Mesenchymal stem cell (in vitro differentiated cells and primary cell): ENCODE results near the gene ZBTB47.

Experiments
- DNase-seq: peaks from one replicate; pipeline ENCODE4 v3.0.0-alpha.2; 2013
- H2AFZ ChIP-seq: one replicate; pipeline ENCODE4 v1.6.1; 2013; ENCODE audit warnings: low read depth, mild to moderate bottlenecking, control low read depth, inconsistent platforms, low read length, moderate library complexity
- H2AK5ac ChIP-seq: 2 replicates; pipeline ENCODE4 v1.6.1; 2013; ENCODE audit warnings: low read length, moderate library complexity, mild to moderate bottlenecking, inconsistent platforms; ENCODE audit not compliant: severe bottlenecking
- H2BK120ac ChIP-seq: one replicate; pipeline ENCODE4 v1.6.1; 2013; ENCODE audit warnings: low read depth, mild to moderate bottlenecking, inconsistent platforms, low read length, moderate library complexity
- H2BK12ac ChIP-seq, 2 experiments: one replicate each; pipeline ENCODE4 v1.6.1; 2013; ENCODE audit warnings: inconsistent platforms in 2 of 2, low read length in 2 of 2, mild to moderate bottlenecking in 2 of 2, moderate library complexity in 2 of 2, control low read depth in 1 of 2
- H2BK15ac ChIP-seq: one replicate; pipeline ENCODE4 v1.6.1; 2013; ENCODE audit warnings: mild to moderate bottlenecking, low read depth, inconsistent platforms; ENCODE audit not compliant: poor library complexity, severe bottlenecking
- H2BK5ac ChIP-seq: 2 replicates; pipeline ENCODE4 v1.6.1; 2013; ENCODE audit warnings: low read depth, mild to moderate bottlenecking, low read length, control low read depth, inconsistent platforms; ENCODE audit not compliant: poor library complexity, severe bottlenecking
- H3K14ac ChIP-seq, 2 experiments: one replicate each; pipeline ENCODE4 v1.6.1; 2013; ENCODE audit warnings: inconsistent platforms in 2 of 2, low read length in 2 of 2, control low read depth in 1 of 2, mild to moderate bottlenecking in 1 of 2, moderate library complexity in 1 of 2
- H3K18ac ChIP-seq, 2 experiments: one replicate each; pipeline ENCODE4 v1.6.1; 2013; ENCODE audit warnings: inconsistent platforms in 2 of 2, low read length in 2 of 2, control low read depth in 1 of 2, low read depth in 1 of 2, mild to moderate bottlenecking in 1 of 2
- H3K23ac ChIP-seq, 2 experiments: one replicate each; pipeline ENCODE4 v1.6.1; 2013; ENCODE audit warnings: inconsistent platforms in 2 of 2, low read length in 2 of 2, mild to moderate bottlenecking in 2 of 2, moderate library complexity in 2 of 2, control low read depth in 1 of 2
- H3K27ac ChIP-seq: 2 replicates; pipeline ENCODE4 v1.5.1; 2013; ENCODE audit warnings: mild to moderate bottlenecking, moderate library complexity, low read length, control low read depth, inconsistent platforms; ENCODE audit not compliant: poor library complexity, severe bottlenecking
- H3K27me3 ChIP-seq, 2 experiments: 2 replicates each; pipeline versions ENCODE4 v1.6.1 to v1.7.0; 2013; ENCODE audit warnings: low read length in 2 of 2, mild to moderate bottlenecking in 2 of 2, moderate library complexity in 2 of 2, control low read depth in 1 of 2, inconsistent platforms in 1 of 2; ENCODE audit not compliant: control insufficient read depth in 1 of 2, insufficient read depth in 1 of 2
- H3K36me3 ChIP-seq, 2 experiments: 2 replicates each; pipeline versions ENCODE4 v1.6.1 to v1.7.0; 2013; ENCODE audit warnings: low read length in 2 of 2, control low read depth in 1 of 2, inconsistent platforms in 1 of 2, low read depth in 1 of 2, mild to moderate bottlenecking in 1 of 2; ENCODE audit not compliant: insufficient read depth in 2 of 2, control insufficient read depth in 1 of 2
- H3K4ac ChIP-seq, 2 experiments: one replicate each; pipeline ENCODE4 v1.6.1; 2013; ENCODE audit warnings: inconsistent platforms in 2 of 2, low read length in 2 of 2, mild to moderate bottlenecking in 2 of 2, moderate library complexity in 2 of 2, control low read depth in 1 of 2, low read depth in 1 of 2
- H3K4me1 ChIP-seq: 2 replicates; pipeline ENCODE4 v1.6.1; 2013; ENCODE audit warnings: low read depth, low read length, control low read depth; ENCODE audit not compliant: control insufficient read depth, insufficient read depth
- H3K4me2 ChIP-seq: 2 replicates; pipeline ENCODE4 v1.6.1; 2013; ENCODE audit warnings: low read length, mild to moderate bottlenecking, inconsistent platforms; ENCODE audit not compliant: poor library complexity, severe bottlenecking
- H3K4me3 ChIP-seq, 2 experiments: 2 replicates each; pipeline versions ENCODE4 v1.5.1 to v1.7.0; 2013; ENCODE audit warnings: low read length in 2 of 2, mild to moderate bottlenecking in 2 of 2, control low read depth in 1 of 2, low read depth in 1 of 2; ENCODE audit not compliant: insufficient read depth in 1 of 2
- H3K79me1 ChIP-seq: replicated peaks from 2 replicates; pipeline ENCODE4 v1.6.1; 2013; ENCODE audit warnings: mild to moderate bottlenecking, control low read depth, low read length, inconsistent platforms; ENCODE audit not compliant: poor library complexity, severe bottlenecking
- H3K9ac ChIP-seq: 2 replicates; pipeline ENCODE4 v1.7.0; 2013; ENCODE audit warnings: mild to moderate bottlenecking, low read length, moderate library complexity
- H3K9me3 ChIP-seq: 2 replicates; pipeline ENCODE4 v1.7.0; 2013; ENCODE audit warnings: mild to moderate bottlenecking, low read length; ENCODE audit not compliant: control insufficient read depth
- H4K8ac ChIP-seq: one replicate; pipeline ENCODE4 v1.6.1; 2013; ENCODE audit warnings: inconsistent platforms, mild to moderate bottlenecking, low read length, moderate library complexity
- H4K91ac ChIP-seq: one replicate; pipeline ENCODE4 v1.6.1; 2013; ENCODE audit warnings: mild to moderate bottlenecking, low read length, inconsistent platforms
- WGBS: methylation state at CpG from one replicate; pipeline ENCODE4 v1.1.7; 2013; ENCODE audit warnings: mixed read lengths; 5-methylcytosine and 5-hydroxymethylcytosine counted together

Gene ZBTB47

GRCh38 chr3:42663581-42664437, 10.3 kb downstream of the ZBTB47 start:
- Histone ChIP-seq H3K4me2 (no peak overlapping the region), H3K27me3 (peaks cover 0 to 7% of the 10 kb centered on the region in 2 experiments), H2AK5ac (no peak overlapping the region), H2BK120ac (no peak overlapping the region), H2BK12ac (no peak overlapping the region), H2BK15ac (no peak overlapping the region), H3K9ac (no peak overlapping the region), H3K27ac (no peak overlapping the region), H2AFZ (no peak overlapping the region), H3K9me3 (no peaks in the 10 kb centered on the region), H3K36me3 (peaks cover 28 to 63% of the 10 kb centered on the region in 2 experiments), H4K8ac (no peak overlapping the region), H3K18ac (no peak overlapping the region), H3K4me1 (peaks cover 14% of the 10 kb centered on the region), H2BK5ac (no peak overlapping the region), H3K4me3 (no peak overlapping the region), H3K23ac (no peak overlapping the region), H3K79me1 (peaks cover 8% of the 10 kb centered on the region), H3K4ac (no peak overlapping the region), H4K91ac (no peak overlapping the region), H3K14ac (no peak overlapping the region)
- no peak for DNase-seq
- WGBS = 96% methylated on average over 38 of the region's 38 CpGs

GRCh38 chr3:42664438-42664803, 10.9 kb downstream of the ZBTB47 start:
- no peak overlapping the region for H4K8ac ChIP-seq
- H2BK120ac ChIP-seq = no peak overlapping the region
- peaks cover 8% of the 10 kb centered on the region for H3K79me1 ChIP-seq
- no peak overlapping the region for H3K27ac ChIP-seq
- H2BK5ac ChIP-seq = no peak overlapping the region
- no peak overlapping the region for H3K9ac ChIP-seq
- WGBS = 95% methylated on average over 13 of the region's 19 CpGs
- no peaks in the 10 kb centered on the region for H3K9me3 ChIP-seq
- H3K27me3 ChIP-seq = peaks cover 0 to 7% of the 10 kb centered on the region in 2 experiments
- H3K4me2 ChIP-seq = no peak overlapping the region
- H2AFZ ChIP-seq = no peak overlapping the region
- H3K14ac ChIP-seq = no peak overlapping the region
- H3K36me3 ChIP-seq = peaks cover 24 to 57% of the 10 kb centered on the region in 2 experiments
- no peak overlapping the region for H2BK12ac ChIP-seq
- no peak overlapping the region for H2AK5ac ChIP-seq
- peaks cover 14% of the 10 kb centered on the region for H3K4me1 ChIP-seq
- no peak overlapping the region for H2BK15ac ChIP-seq
- DNase-seq = no peak
- no peak overlapping the region for H3K23ac ChIP-seq
- H3K4me3 ChIP-seq = no peak overlapping the region
- H3K4ac ChIP-seq = no peak overlapping the region
- no peak overlapping the region for H3K18ac ChIP-seq
- no peak overlapping the region for H4K91ac ChIP-seq

- H4K91ac ChIP-seq = no peak overlapping the region
- no peak overlapping the region for H3K9ac ChIP-seq
- no peak overlapping the region for H2BK120ac ChIP-seq
- H3K14ac ChIP-seq = no peak overlapping the region
- H3K18ac ChIP-seq = no peak overlapping the region
- H3K27me3 ChIP-seq = peaks cover 8 to 15% of the 10 kb centered on the region in 2 experiments
- DNase-seq = no peak
- 93% methylated on average over 15 of the region's 15 CpGs for WGBS
- H2AK5ac ChIP-seq = no peak overlapping the region
- H3K23ac ChIP-seq = no peak overlapping the region
- H3K4me3 ChIP-seq = no peak overlapping the region
- no peak overlapping the region for H3K27ac ChIP-seq
- H2BK15ac ChIP-seq = no peak overlapping the region
- H3K36me3 ChIP-seq = peaks cover 18 to 49% of the 10 kb centered on the region in 2 experiments
- H2BK12ac ChIP-seq = no peak overlapping the region
- peaks cover 7% of the 10 kb centered on the region for H3K4me1 ChIP-seq
- no peak overlapping the region for H2BK5ac ChIP-seq
- H3K4me2 ChIP-seq = no peak overlapping the region
- H2AFZ ChIP-seq = no peak overlapping the region
- H4K8ac ChIP-seq = no peak overlapping the region
- H3K79me1 ChIP-seq = peaks cover 7% of the 10 kb centered on the region
- H3K9me3 ChIP-seq = peaks cover under 1% of the 10 kb centered on the region
- H3K4ac ChIP-seq = no peak overlapping the region
These were observed 11.8 kb downstream of the ZBTB47 start for GRCh38 chr3:42665050-42665878.

- H2AK5ac ChIP-seq = no peak overlapping the region
- H3K18ac ChIP-seq = no peak overlapping the region
- WGBS = 92% methylated on average over 8 of the region's 8 CpGs
- H3K27me3 ChIP-seq = peaks cover 9 to 20% of the 10 kb centered on the region in 2 experiments
- no peak overlapping the region for H4K91ac ChIP-seq
- H3K79me1 ChIP-seq = peaks cover under 1% of the 10 kb centered on the region
- H2BK5ac ChIP-seq = no peak overlapping the region
- H3K9me3 ChIP-seq = peaks cover 8% of the 10 kb centered on the region
- H3K27ac ChIP-seq = no peak overlapping the region
- H2BK12ac ChIP-seq = no peak overlapping the region
- H2BK120ac ChIP-seq = no peak overlapping the region
- no peak overlapping the region for H4K8ac ChIP-seq
- no peak overlapping the region for H2AFZ ChIP-seq
- H3K36me3 ChIP-seq = peaks cover 12 to 41% of the 10 kb centered on the region in 2 experiments
- H3K14ac ChIP-seq = no peak overlapping the region
- no peak overlapping the region for H3K9ac ChIP-seq
- no peak overlapping the region for H3K4me3 ChIP-seq
- H3K4ac ChIP-seq = no peak overlapping the region
- no peak for DNase-seq
- peaks cover 5% of the 10 kb centered on the region for H3K4me1 ChIP-seq
- no peak overlapping the region for H2BK15ac ChIP-seq
- no peak overlapping the region for H3K4me2 ChIP-seq
- H3K23ac ChIP-seq = no peak overlapping the region
These were observed 12.5 kb downstream of the ZBTB47 start for GRCh38 chr3:42666022-42666421.
